HT-29 (cell line): ENCODE measurements around the gene LHX2. TPM values are rescaled to one million over a fixed set of nuclear protein-coding genes. Genes with fewer than 3 reads are reported as not detected.

Source experiments
- DNase-seq: peaks from one replicate; pipeline ENCODE4 v3.0.0-alpha.2; 2015; ENCODE audit warnings: low spot score
- total RNA-seq: library from RNA; depleted of rRNA; stranded (reverse); fragments of >200 nt; shearing (Covaris generic); gene quantifications from 2 replicates; pipeline ENCODE4 v1.2.3, GENCODE V29; 2014; rRNA removed

Gene LHX2
- total RNA-seq, 1 experiment from 2014 or later, result not detected

- DNase-seq, result no peak
Measured at GRCh38 chr9:124054582-124055227, 43.1 kb downstream of the LHX2 start.

- DNase-seq, result no peak
Measured at GRCh38 chr9:124060844-124061605, 49.5 kb downstream of the LHX2 start.

GRCh38 chr9:124062172-124062571, 50.6 kb downstream of the LHX2 start:
- DNase-seq, result no peak

- DNase-seq, result no peak
Measured at GRCh38 chr9:124066783-124067577, 55.4 kb downstream of the LHX2 start.

GRCh38 chr9:124068251-124068650, 56.7 kb downstream of the LHX2 start:
- DNase-seq, result no peak

GRCh38 chr9:124074746-124075145, 63.2 kb downstream of the LHX2 start:
- DNase-seq, result no peak

GRCh38 chr9:124075761-124076160, 64.2 kb downstream of the LHX2 start:
- no peak for DNase-seq

- no peak for DNase-seq
Measured at GRCh38 chr9:124077915-124078572, 66.5 kb downstream of the LHX2 start.

- DNase-seq, result no peak
Measured at GRCh38 chr9:124078641-124079040, 67.1 kb downstream of the LHX2 start.

GRCh38 chr9:124079176-124079925, 67.8 kb downstream of the LHX2 start:
- no peak for DNase-seq

- no peak for DNase-seq
Measured at GRCh38 chr9:124082622-124083021, 71.1 kb downstream of the LHX2 start.

Other genes with a start within 250 kb of the LHX2 start
- gene DENND1A, start 81.6 kb upstream of the LHX2 start, total RNA-seq, result 17.9 and 18.8 TPM in 2 replicates
- 17.0 and 22.1 TPM in 2 replicates for gene NEK6, start 246.2 kb downstream of the LHX2 start, total RNA-seq